K562 (cell line): ENCODE measurements around the gene DCTN5.

Source experiments
- BACH1 ChIP-seq: fragments of 200-800 bp; sonication (Bioruptor generic); IDR thresholded peaks from 2 replicates; pipeline ENCODE4 v1.6.1; 2016; ENCODE audit warnings: missing genetic modification characterization, missing compliant biosample characterization
- CHD1 ChIP-seq: fragments of 200-600 bp; sonication (generic); IDR thresholded peaks from one replicate; pipeline ENCODE4 v1.6.1; 2012; ENCODE audit warnings: mild to moderate bottlenecking, moderate library complexity, low read length, inconsistent platforms
- CHD2 ChIP-seq: IDR thresholded peaks from 2 replicates; pipeline ENCODE4 v1.6.1; 2011; ENCODE audit warnings: low read depth, low read length
- HDAC6 ChIP-seq: IDR thresholded peaks from 2 replicates; pipeline ENCODE4 v1.6.1; 2012; ENCODE audit warnings: low read depth, mild to moderate bottlenecking, control low read depth, inconsistent platforms, low read length, moderate library complexity
- RFX5 ChIP-seq: IDR thresholded peaks from 2 replicates; pipeline ENCODE4 v1.6.1; 2011; ENCODE audit warnings: low read depth, mild to moderate bottlenecking, improper control_type of control experiment, low read length
- SMAD3 ChIP-seq: fragments of 450-650 bp; formaldehyde crosslinking; conservative IDR thresholded peaks from 2 replicates; pipeline ENCODE4 v1.4.0; 2020; ENCODE audit warnings: mild to moderate bottlenecking
- SPI1 ChIP-seq: IDR thresholded peaks from 2 replicates; pipeline ENCODE4 v1.6.1; 2011; ENCODE audit warnings: low read depth, low read length, control low read depth, borderline replicate concordance
- ZFP1 ChIP-seq: fragments of 450-650 bp; formaldehyde crosslinking; IDR thresholded peaks from 2 replicates; pipeline ENCODE4 v1.4.0; 2020; ENCODE audit warnings: mild to moderate bottlenecking, mixed read lengths
- TF ChIP-seq, protein P1 (sequence below): fragments of 250-450 bp; sonication (Bioruptor Pico); IDR thresholded peaks from 2 replicates; pipeline ENCODE4 v1.6.1; 2021; ENCODE audit warnings: mild to moderate bottlenecking

DNA sequence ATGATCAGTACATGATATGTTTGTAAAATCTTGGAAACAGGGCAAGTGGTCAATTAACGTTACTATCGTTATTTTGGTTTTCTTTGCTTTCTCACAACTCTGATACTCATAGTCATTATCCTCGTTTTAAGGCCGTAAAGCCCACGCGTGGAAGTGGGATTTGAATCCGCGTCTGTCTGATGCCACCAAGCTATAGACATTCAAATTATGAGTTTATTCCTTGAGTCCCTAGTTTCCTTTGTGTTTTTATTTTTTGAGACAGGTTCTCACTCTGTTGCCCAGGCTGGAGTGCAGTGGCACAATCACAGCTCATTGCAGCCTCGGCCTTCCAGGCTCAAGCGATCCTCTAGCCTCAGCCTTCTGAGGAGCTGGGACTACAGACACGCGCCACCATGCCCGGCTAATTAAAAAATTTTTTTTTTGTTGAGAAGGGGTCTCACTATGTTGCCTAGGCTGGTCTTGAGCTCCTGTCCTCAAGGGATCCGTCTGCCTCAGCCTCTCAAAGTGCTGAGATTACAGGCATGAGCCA, 1.0 kb downstream of the DCTN5 start:
- TF ChIP-seq CHD2: no peak
- no peak for TF ChIP-seq CHD1
- no peak for TF ChIP-seq SPI1
- no peak for TF ChIP-seq ZFP1
- TF ChIP-seq SMAD3 (CRISPR knock-in tag): no peak
- TF ChIP-seq RFX5: no peak
- TF ChIP-seq, protein P1, sequence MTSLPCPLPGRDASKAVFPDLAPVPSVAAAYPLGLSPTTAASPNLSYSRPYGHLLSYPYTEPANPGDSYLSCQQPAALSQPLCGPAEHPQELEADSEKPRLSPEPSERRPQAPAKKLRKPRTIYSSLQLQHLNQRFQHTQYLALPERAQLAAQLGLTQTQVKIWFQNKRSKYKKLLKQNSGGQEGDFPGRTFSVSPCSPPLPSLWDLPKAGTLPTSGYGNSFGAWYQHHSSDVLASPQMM (CRISPR knock-in tag): no peak
- TF ChIP-seq HDAC6: no peak
- no peak for TF ChIP-seq BACH1 (tag)
